Stromal cell of bone marrow (primary cell): Measurements from ENCODE around the gene SRSF1.
"Not testable (repeated sequence)": the region's sequence is repeated elsewhere in the genome, so short reads cannot be mapped to it uniquely, and the experiment has no call there.

Source experiments
- DNase-seq: peaks from one replicate; pipeline ENCODE4 v3.0.0-alpha.2; 2012; ENCODE audit warnings: low read depth

The SRSF1 gene

GRCh38 chr17:57990037-57990436 is 17.0 kb downstream of the SRSF1 start:
- no peak for DNase-seq

GRCh38 chr17:57988301-57989250 is 18.5 kb downstream of the SRSF1 start:
- no peak for DNase-seq

GRCh38 chr17:57987581-57988300 is 19.3 kb downstream of the SRSF1 start, which contains the start of gene VEZF1:
VEZF1 (minus strand) TSS chr17:57988254; CDS start chr17:57988111, 143 bp downstream.
- no peak for DNase-seq

- DNase-seq, result no peak
Observed at GRCh38 chr17:57986841-57987580, 20.0 kb downstream of the SRSF1 start.

- DNase-seq, result no peak
Observed at GRCh38 chr17:57985675-57985974, 21.4 kb downstream of the SRSF1 start.

- DNase-seq, result no peak
Observed at GRCh38 chr17:57984936-57985674, 21.9 kb downstream of the SRSF1 start.

GRCh38 chr17:57984261-57984890 is 22.7 kb downstream of the SRSF1 start:
- DNase-seq, result no peak

GRCh38 chr17:57983446-57983845 is 23.6 kb downstream of the SRSF1 start:
- DNase-seq, result no peak

GRCh38 chr17:57982452-57983170 is 24.4 kb downstream of the SRSF1 start:
- no peak for DNase-seq

GRCh38 chr17:57980522-57980921 is 26.5 kb downstream of the SRSF1 start:
- no peak for DNase-seq

GRCh38 chr17:57979076-57979475 is 28.0 kb downstream of the SRSF1 start:
- DNase-seq, result no peak

- no peak for DNase-seq
Observed at GRCh38 chr17:57976594-57976993, 30.5 kb downstream of the SRSF1 start.

GRCh38 chr17:57975044-57975443 is 32.0 kb downstream of the SRSF1 start:
- DNase-seq, result no peak

- DNase-seq, result not testable (repeated sequence)
Observed at GRCh38 chr17:57974053-57974824, 32.8 kb downstream of the SRSF1 start.

- no peak for DNase-seq
Observed at GRCh38 chr17:57972151-57972550, 34.9 kb downstream of the SRSF1 start.

GRCh38 chr17:57971572-57971971 is 35.5 kb downstream of the SRSF1 start:
- DNase-seq, result no peak

GRCh38 chr17:57970710-57971109 is 36.3 kb downstream of the SRSF1 start:
- DNase-seq, result no peak

GRCh38 chr17:57968456-57968855 is 38.6 kb downstream of the SRSF1 start:
- DNase-seq, result no peak

- DNase-seq, result no peak
Observed at GRCh38 chr17:57966875-57967274, 40.2 kb downstream of the SRSF1 start.

- DNase-seq, result no peak
Observed at GRCh38 chr17:57966246-57966645, 40.8 kb downstream of the SRSF1 start.
